H1 (cell line): ENCODE data around the gene SLC6A19. TPM values are rescaled to one million over a fixed set of nuclear protein-coding genes. Genes with fewer than 3 reads are reported as not detected.

Experiments
- CTCF ChIA-PET: fragments of 300-600 bp; sonication (Branson Sonifier 250); formaldehyde crosslinking; loops from one replicate; lab custom pipeline; 2021; ENCODE audit not compliant: partially characterized antibody; lab: Charles Lee
- POLR2A ChIA-PET: fragments of 300-600 bp; sonication (Branson Sonifier 250); formaldehyde crosslinking; loops from one replicate; lab custom pipeline; 2021; ENCODE audit warnings: inconsistent platforms; ENCODE audit not compliant: partially characterized antibody; lab: Charles Lee
- DNase-seq, 2 experiments: peaks; one replicate each; pipeline versions ENCODE4 v3.0.0 to v3.0.0-alpha.2; 2010 to 2022; ENCODE audit warnings: low spot score in 2 of 2, low read depth in 1 of 2, mixed read lengths in 1 of 2
- FAIRE-seq: peaks from 2 replicates; lab custom pipeline; 2011; peaks lifted over from hg19 to GRCh38; lab: Jason Lieb, UNC
- H2AFZ ChIP-seq: 2 replicates; pipeline ENCODE4 v1.8.1; 2012; ENCODE audit warnings: low read length, inconsistent platforms
- H2AK5ac ChIP-seq: 2 replicates; pipeline ENCODE4 v1.6.1; 2013; ENCODE audit warnings: low read depth, low read length
- H2BK120ac ChIP-seq: replicated peaks from 2 replicates; pipeline ENCODE3; 2013; ENCODE audit warnings: low read depth, low read length, inconsistent platforms
- H2BK12ac ChIP-seq: 2 replicates; pipeline ENCODE4 v1.6.1; 2013; ENCODE audit warnings: low read depth, low read length
- H2BK15ac ChIP-seq: 2 replicates; pipeline ENCODE4 v1.6.1; 2013; ENCODE audit warnings: low read length
- H2BK20ac ChIP-seq: 2 replicates; pipeline ENCODE4 v1.6.1; 2013; ENCODE audit warnings: low read length
- H2BK5ac ChIP-seq: 2 replicates; pipeline ENCODE4 v1.6.1; 2013; ENCODE audit warnings: low read depth, low read length
- H3K14ac ChIP-seq: 2 replicates; pipeline ENCODE4 v1.6.1; 2013; ENCODE audit warnings: inconsistent platforms; ENCODE audit not compliant: insufficient read length
- H3K18ac ChIP-seq: 2 replicates; pipeline ENCODE4 v1.6.1; 2013; ENCODE audit warnings: low read length; ENCODE audit errors: extremely low read depth
- H3K23ac ChIP-seq: 2 replicates; pipeline ENCODE4 v1.6.1; 2013; ENCODE audit warnings: inconsistent platforms; ENCODE audit not compliant: insufficient read length
- H3K23me2 ChIP-seq: 2 replicates; pipeline ENCODE4 v1.6.1; 2013; ENCODE audit warnings: low read depth, low read length
- H3K27ac ChIP-seq: 2 replicates; pipeline ENCODE4 v1.6.1; 2011; ENCODE audit warnings: low read depth, low read length, inconsistent platforms
- H3K27me3 ChIP-seq, 4 experiments: replicated peaks in 1 of 4; 1 replicate in 1 of 4; 2 replicates in 3 of 4; pipeline versions ENCODE4 v1.6.1 to v1.8.1; 2011 to 2013; ENCODE audit warnings: low read length in 3 of 4, mild to moderate bottlenecking in 3 of 4, inconsistent platforms in 2 of 4, mixed read lengths in 2 of 4, moderate library complexity in 1 of 4; ENCODE audit not compliant: control insufficient read depth in 3 of 4, insufficient read depth in 3 of 4; ENCODE audit errors: extremely low read depth in 1 of 4
- H3K36me3 ChIP-seq, 4 experiments: 2 replicates each; pipeline versions ENCODE4 v1.6.1 to v1.8.1; 2011 to 2013; ENCODE audit warnings: mild to moderate bottlenecking in 4 of 4, low read length in 3 of 4, moderate library complexity in 2 of 4, control low read depth in 1 of 4, inconsistent platforms in 1 of 4; ENCODE audit not compliant: insufficient read depth in 4 of 4, control insufficient read depth in 2 of 4
- H3K4ac ChIP-seq: replicated peaks from 2 replicates; pipeline ENCODE3; 2013; ENCODE audit warnings: low read length, low read depth, mixed read lengths, inconsistent platforms; ENCODE audit not compliant: insufficient read length
- H3K4me1 ChIP-seq, 4 experiments: replicated peaks in 1 of 4; 1 replicate in 1 of 4; 2 replicates in 3 of 4; pipeline versions ENCODE4 v1.6.1 to v1.8.1; 2011 to 2013; ENCODE audit warnings: low read length in 3 of 4, inconsistent platforms in 2 of 4, mixed read lengths in 1 of 4; ENCODE audit not compliant: insufficient read depth in 4 of 4, control insufficient read depth in 3 of 4
- H3K4me2 ChIP-seq, 2 experiments: 2 replicates each; pipeline versions ENCODE4 v1.6.1 to v1.8.1; 2011 to 2013; ENCODE audit warnings: low read depth in 2 of 2, low read length in 2 of 2, control low read depth in 1 of 2, inconsistent platforms in 1 of 2, mild to moderate bottlenecking in 1 of 2; ENCODE audit not compliant: insufficient read depth in 1 of 2
- H3K4me3 ChIP-seq, 4 experiments: fragments of 200-600, 300-600 bp in 1 of 4; sonication (generic), shearing (Covaris generic), sonication (Bioruptor Twin) in 1 of 4; 2 replicates each; pipeline versions ENCODE4 v1.5.1 to v1.8.1; 2011 to 2016; ENCODE audit warnings: low read length in 4 of 4, low read depth in 3 of 4, control low read depth in 2 of 4, inconsistent platforms in 2 of 4, mild to moderate bottlenecking in 2 of 4, mixed read lengths in 1 of 4, moderate library complexity in 1 of 4; ENCODE audit not compliant: insufficient read depth in 2 of 4; ENCODE audit errors: extremely low read depth in 1 of 4
- H3K56ac ChIP-seq: replicated peaks from 2 replicates; pipeline ENCODE3; 2013; ENCODE audit warnings: low read depth, mild to moderate bottlenecking, mixed read lengths, low read length, inconsistent platforms; ENCODE audit not compliant: insufficient read length
- H3K79me1 ChIP-seq: 2 replicates; pipeline ENCODE4 v1.6.1; 2013; ENCODE audit warnings: low read depth, low read length, control low read depth
- H3K79me2 ChIP-seq, 2 experiments: 2 replicates each; pipeline versions ENCODE4 v1.6.1 to v1.8.1; 2012 to 2013; ENCODE audit warnings: low read length in 2 of 2, mild to moderate bottlenecking in 2 of 2, inconsistent platforms in 1 of 2; ENCODE audit not compliant: insufficient read depth in 2 of 2, control insufficient read depth in 1 of 2
- H3K9ac ChIP-seq, 4 experiments: replicated peaks in 1 of 4; 1 replicate in 1 of 4; 2 replicates in 3 of 4; pipeline versions ENCODE4 v1.6.1 to v1.8.1; 2011 to 2013; ENCODE audit warnings: low read depth in 3 of 4, low read length in 3 of 4, control low read depth in 2 of 4, mild to moderate bottlenecking in 2 of 4, moderate library complexity in 2 of 4, inconsistent platforms in 1 of 4; ENCODE audit errors: extremely low read depth in 1 of 4
- H3K9me3 ChIP-seq, 2 experiments: 2 replicates each; pipeline versions ENCODE4 v1.6.1 to v1.8.1; 2012 to 2013; ENCODE audit warnings: mild to moderate bottlenecking in 2 of 2, moderate library complexity in 2 of 2, control low read depth in 1 of 2, inconsistent platforms in 1 of 2, low read depth in 1 of 2, low read length in 1 of 2, mixed read lengths in 1 of 2; ENCODE audit not compliant: insufficient read depth in 2 of 2
- H4K20me1 ChIP-seq, 2 experiments: replicated peaks in 1 of 2; 2 replicates each; pipeline versions ENCODE3 to v1.8.1; 2011 to 2013; ENCODE audit warnings: inconsistent platforms in 2 of 2, low read length in 2 of 2, mild to moderate bottlenecking in 1 of 2; ENCODE audit not compliant: insufficient read depth in 2 of 2, control insufficient read depth in 1 of 2
- H4K5ac ChIP-seq: 2 replicates; pipeline ENCODE4 v1.6.1; 2013; ENCODE audit warnings: low read length, low read depth, mixed read lengths, inconsistent platforms; ENCODE audit not compliant: insufficient read length
- H4K8ac ChIP-seq: 2 replicates; pipeline ENCODE4 v1.8.0; 2013; ENCODE audit warnings: mild to moderate bottlenecking, moderate library complexity, low read length, inconsistent platforms; ENCODE audit not compliant: insufficient read depth; ENCODE audit errors: extremely low read depth
- H4K91ac ChIP-seq: replicated peaks from 2 replicates; pipeline ENCODE3; 2013; ENCODE audit warnings: low read length, mixed read lengths, inconsistent platforms; ENCODE audit not compliant: insufficient read length
- CEBPB ChIP-seq: IDR thresholded peaks from 2 replicates; pipeline ENCODE4 v1.6.1; 2012; ENCODE audit warnings: low read depth, low read length
- CHD2 ChIP-seq: IDR thresholded peaks from 2 replicates; pipeline ENCODE4 v1.6.1; 2012; ENCODE audit warnings: low read length, improper control_type of control experiment
- EZH2 ChIP-seq: fragments of 200-600 bp; sonication (generic); IDR thresholded peaks from 2 replicates; pipeline ENCODE4 v1.7.1; 2012; ENCODE audit warnings: low read depth, mild to moderate bottlenecking, moderate library complexity, low read length, inconsistent platforms; ENCODE audit not compliant: severe bottlenecking
- MAX ChIP-seq: IDR thresholded peaks from 2 replicates; pipeline ENCODE4 v1.6.1; 2012; ENCODE audit warnings: inconsistent platforms
- POLR2AphosphoS5 ChIP-seq: IDR thresholded peaks from 2 replicates; pipeline ENCODE4 v1.6.1; 2011; ENCODE audit warnings: low read depth, low read length
- RXRA ChIP-seq: IDR thresholded peaks from 2 replicates; pipeline ENCODE4 v1.6.1; 2011; ENCODE audit warnings: low read depth, mild to moderate bottlenecking, low read length, moderate library complexity; ENCODE audit not compliant: insufficient read depth
- SIRT6 ChIP-seq: IDR thresholded peaks from one replicate; pipeline ENCODE4 v1.7.1; 2012; ENCODE audit warnings: low read length, inconsistent platforms
- SIX5 ChIP-seq: IDR thresholded peaks from 2 replicates; pipeline ENCODE4 v1.6.1; 2011; ENCODE audit warnings: mild to moderate bottlenecking, low read depth, low read length
- TAF7 ChIP-seq: optimal IDR thresholded peaks from 2 replicates; pipeline ENCODE3; 2011; ENCODE audit warnings: low read depth, mild to moderate bottlenecking, inconsistent platforms, low read length, moderate library complexity, borderline replicate concordance
- USF2 ChIP-seq: IDR thresholded peaks from 2 replicates; pipeline ENCODE4 v1.6.1; 2011; ENCODE audit warnings: low read length, improper control_type of control experiment
- WGBS, 2 experiments: shearing (Covaris generic) in 1 of 2; methylation state at CpG; one replicate each; pipeline versions ENCODE4 v1.1.6 to v1.1.7; 2013 to 2015; ENCODE audit warnings: low lambda C conversion rate in 2 of 2, mixed read lengths in 2 of 2, inconsistent platforms in 1 of 2, low coverage in 1 of 2, missing lambda C conversion rate in 1 of 2; ENCODE audit not compliant: insufficient replicate concordance in 2 of 2, insufficient coverage in 1 of 2, insufficient read length in 1 of 2; ENCODE audit errors: extremely low coverage in 1 of 2, missing lambda C conversion rate in 1 of 2; 5-methylcytosine and 5-hydroxymethylcytosine counted together
- polyA plus RNA-seq, 7 experiments: library from polyadenylated mRNA; depleted of rRNA in 3 of 7; stranded (reverse) in 5 of 7; unstranded in 2 of 7; fragments of >200 nt in 5 of 7; fragments of 200-250 nt in 2 of 7; gene quantifications; 1 replicate in 5 of 7; 2 replicates in 1 of 7; 4 replicates in 1 of 7; pipeline versions ENCODE4 v1.2.1 to v1.2.3, GENCODE V29; 2011 to 2013; ENCODE audit warnings: missing spikeins in 2 of 7, mixed read lengths in 2 of 7
- total RNA-seq: library from RNA; stranded (reverse); fragmentation: NEBNext Ultra II Directional; extraction: Animal tissue kit (Norgen Biotek cat#: 25700); gene quantifications from 2 replicates; pipeline ENCODE4 v1.2.1, GENCODE V29; 2021

SLC6A19 gene
- total and polyA plus RNA-seq, 2 of the 8 experiments (the other 6 are each of a cell fraction or from before 2014, with no cell fraction given) = 0.02 TPM; not detected in 1

GRCh38 chr5:1218351-1219080 is 17.1 kb downstream of the SLC6A19 start:
- Histone ChIP-seq H3K9me3 (peaks cover 0 to 6% of the 10 kb centered on the region in 2 experiments; a peak in 2 of 4 replicates), H3K23ac (no peak overlapping the region), H3K56ac (no peak overlapping the region), H3K14ac (no peak overlapping the region), H4K20me1 (peaks cover 0 to 3% of the 10 kb centered on the region in 2 experiments), H2BK20ac (no peak overlapping the region), H3K36me3 (no peaks in the 10 kb centered on the region), H3K4me3 (no peak overlapping the region), H3K18ac (no peak overlapping the region), H3K27ac (no peak overlapping the region), H2BK5ac (no peak overlapping the region), H2BK120ac (no peak overlapping the region), H4K5ac (no peak overlapping the region), H4K8ac (peak overlapping the region; percentile 46; the same call in 1 of the 2 replicates), H3K9ac (no peak overlapping the region), H2AFZ (no peak overlapping the region), H3K79me1 (no peaks in the 10 kb centered on the region), H3K4me2 (no peak overlapping the region), H3K23me2 (peaks cover 6% of the 10 kb centered on the region; the same call in 1 of the 2 replicates), H3K4ac (no peak overlapping the region), H3K4me1 (peaks cover 0 to 2% (median 0%) of the 10 kb centered on the region in 4 experiments; a peak in 2 of 7 replicates), H4K91ac (peak overlapping the region; percentile 39), H2BK12ac (no peak overlapping the region), H2BK15ac (no peak overlapping the region), H3K27me3 (no peaks in the 10 kb centered on the region; a peak in 1 of 7 replicates), H2AK5ac (no peak overlapping the region), H3K79me2 (no peaks in the 10 kb centered on the region)
- CTCF ChIA-PET = interaction anchor here (0.9 to 1.9 kb wide), 8 partner anchors 10 to 426 kb away, joined by 3 to 6 read pairs (median 4); no protein-coding TSS in a partner anchor
- FAIRE-seq (no peak), DNase-seq (no peak)
- POLR2A ChIA-PET = interaction anchor here (0.7 kb wide), 1 partner anchor 9 kb away, joined by 4 read pairs; no protein-coding TSS in a partner anchor
- TF ChIP-seq SIX5 = no peak
- no peak for TF ChIP-seq CEBPB
- no peak for TF ChIP-seq CHD2
- TF ChIP-seq SIRT6 = no peak
- TF ChIP-seq MAX = no peak
- no peak for TF ChIP-seq POLR2AphosphoS5
- TF ChIP-seq TAF7 = no peak
- TF ChIP-seq EZH2 = no peak
- TF ChIP-seq USF2 = no peak
- no peak for TF ChIP-seq RXRA
- 88% methylated on average over 31 of the region's 38 CpGs; no CpG with 5 or more reads in 1 of the 2 experiments for WGBS, 2 experiments
